ENCODE results near the gene ANO4.

ANO4 gene

GRCh38 chr12:101004898-101005297 lies 210.3 kb downstream of the ANO4 start:
- no peaks in the 10 kb centered on the region for H3K27me3 ChIP-seq
- no peaks in the 10 kb centered on the region for H3K36me3 ChIP-seq
- no peak for DNase-seq
- H3K4me3 ChIP-seq (ENCODE audit: low read depth, low read length): no peak overlapping the region
- H3K9me3 ChIP-seq: no peaks in the 10 kb centered on the region; the same call in 1 of the 2 replicates
- no peak for TF ChIP-seq CTCF (IDR thresholded peaks at IDR 0.05; ENCODE audit: low read depth, low read length)
- H3K4me1 ChIP-seq: no peaks in the 10 kb centered on the region

GRCh38 chr12:101009274-101009673 lies 214.7 kb downstream of the ANO4 start:
- no peaks in the 10 kb centered on the region for H3K36me3 ChIP-seq
- H3K4me3 ChIP-seq (ENCODE audit: low read depth, low read length): no peak overlapping the region
- no peaks in the 10 kb centered on the region for H3K9me3 ChIP-seq
- no peak for TF ChIP-seq CTCF (IDR thresholded peaks at IDR 0.05; ENCODE audit: low read depth, low read length)
- H3K27me3 ChIP-seq: no peaks in the 10 kb centered on the region
- DNase-seq: no peak
- H3K4me1 ChIP-seq: no peaks in the 10 kb centered on the region

- Histone ChIP-seq H3K9me3 (no peaks in the 10 kb centered on the region; the same call in 1 of the 2 replicates), H3K4me3 (ENCODE audit: low read depth, low read length) (no peak overlapping the region), H3K4me1 (no peaks in the 10 kb centered on the region), H3K27me3 (no peaks in the 10 kb centered on the region), H3K36me3 (no peaks in the 10 kb centered on the region)
- no peak for DNase-seq
- TF ChIP-seq CTCF (IDR thresholded peaks at IDR 0.05; ENCODE audit: low read depth, low read length): no peak
Observed at GRCh38 chr12:101010896-101011295, 216.3 kb downstream of the ANO4 start.

- Histone ChIP-seq H3K4me1 (no peaks in the 10 kb centered on the region), H3K4me3 (ENCODE audit: low read depth, low read length) (no peak overlapping the region), H3K27me3 (no peaks in the 10 kb centered on the region), H3K36me3 (no peaks in the 10 kb centered on the region), H3K9me3 (no peaks in the 10 kb centered on the region; the same call in 1 of the 2 replicates)
- no peak for TF ChIP-seq CTCF (IDR thresholded peaks at IDR 0.05; ENCODE audit: low read depth, low read length)
- no peak for DNase-seq
Observed at GRCh38 chr12:101013993-101014392, 219.4 kb downstream of the ANO4 start.

GRCh38 chr12:101015044-101015443 lies 220.5 kb downstream of the ANO4 start:
- no peaks in the 10 kb centered on the region for H3K4me1 ChIP-seq
- DNase-seq: no peak
- H3K9me3 ChIP-seq: no peaks in the 10 kb centered on the region; the same call in 1 of the 2 replicates
- H3K4me3 ChIP-seq (ENCODE audit: low read depth, low read length): no peak overlapping the region
- TF ChIP-seq CTCF (IDR thresholded peaks at IDR 0.05; ENCODE audit: low read depth, low read length): no peak
- no peaks in the 10 kb centered on the region for H3K27me3 ChIP-seq
- no peaks in the 10 kb centered on the region for H3K36me3 ChIP-seq

GRCh38 chr12:101018540-101018939 lies 224.0 kb downstream of the ANO4 start:
- no peak for DNase-seq
- Histone ChIP-seq H3K4me3 (ENCODE audit: low read depth, low read length) (no peak overlapping the region), H3K9me3 (no peaks in the 10 kb centered on the region; the same call in 1 of the 2 replicates), H3K36me3 (no peaks in the 10 kb centered on the region), H3K4me1 (no peaks in the 10 kb centered on the region), H3K27me3 (no peaks in the 10 kb centered on the region)
- TF ChIP-seq CTCF (IDR thresholded peaks at IDR 0.05; ENCODE audit: low read depth, low read length): no peak

All from BE2C (cell line).